GM12874 (cell line): ENCODE results near the gene UGT2A3.

Experiments used
- CTCF ChIP-seq: IDR thresholded peaks from 2 replicates; pipeline ENCODE4 v1.5.1; 2011; ENCODE audit warnings: low read depth, mild to moderate bottlenecking, control low read depth, low read length, moderate library complexity; ENCODE audit not compliant: insufficient read depth

The UGT2A3 gene

GRCh38 chr4:68951078-68951805 lies at the start of gene UGT2A3:
Gene UGT2A3, minus strand, starts transcription at chr4:68951804. Its CDS starts 44 bp downstream, at chr4:68951760.
- no peak for TF ChIP-seq CTCF

- TF ChIP-seq CTCF = no peak
Observed at GRCh38 chr4:68997040-68997439, 45.4 kb upstream of the UGT2A3 start.

- no peak for TF ChIP-seq CTCF
Observed at GRCh38 chr4:68995292-68995691, 43.7 kb upstream of the UGT2A3 start.

- no peak for TF ChIP-seq CTCF
Observed at GRCh38 chr4:68987007-68987406, 35.4 kb upstream of the UGT2A3 start.

GRCh38 chr4:68985442-68985841 lies 33.8 kb upstream of the UGT2A3 start:
- TF ChIP-seq CTCF = no peak

- TF ChIP-seq CTCF = no peak
Observed at GRCh38 chr4:68984947-68985346, 33.3 kb upstream of the UGT2A3 start.

GRCh38 chr4:68963374-68963773 lies 11.8 kb upstream of the UGT2A3 start:
- TF ChIP-seq CTCF = no peak

GRCh38 chr4:68962868-68963267 lies 11.3 kb upstream of the UGT2A3 start:
- TF ChIP-seq CTCF = no peak
